Astrocyte of the cerebellum (primary cell): Measurements from ENCODE around the gene ALDH1L1.

ENCODE experiments used
- DNase-seq: peaks from one replicate; pipeline ENCODE4 v3.0.0-alpha.2; 2011; ENCODE audit warnings: low read depth
- H3K4me3 ChIP-seq: 2 replicates; pipeline ENCODE4 v1.5.1; 2011; ENCODE audit warnings: mild to moderate bottlenecking, low read depth, low read length, moderate library complexity
- in situ Hi-C: cut with HindIII; loops from 2 replicates; pipeline ENCODE4 v1.10.0; 2017; ENCODE audit warnings: low sequenced_read_pairs
- TF ChIP-seq, protein P1 (sequence below): IDR thresholded peaks from 2 replicates; pipeline ENCODE4 v1.5.1; 2012; ENCODE audit warnings: low read length, low read depth, moderate library complexity, mild to moderate bottlenecking; ENCODE audit errors: missing control alignments

Gene ALDH1L1

DNA sequence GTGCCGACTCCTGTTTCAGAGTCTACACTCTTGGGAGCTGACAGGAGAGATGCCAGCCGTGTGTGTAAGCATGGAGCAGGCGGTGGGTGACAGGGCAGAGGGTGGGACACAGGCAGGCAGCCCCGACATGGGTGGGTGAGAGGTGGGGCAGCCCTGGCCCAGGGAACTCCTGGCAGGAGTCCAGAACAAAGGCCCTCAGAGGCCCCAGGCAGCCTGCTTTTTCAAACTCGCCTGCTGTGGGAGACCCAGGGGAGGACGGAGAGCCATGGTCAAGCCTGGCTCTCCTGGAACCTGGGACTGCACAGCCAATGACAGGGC lies 67.2 kb downstream of the ALDH1L1 start:
- in situ Hi-C loops, result no loop called here

DNA sequence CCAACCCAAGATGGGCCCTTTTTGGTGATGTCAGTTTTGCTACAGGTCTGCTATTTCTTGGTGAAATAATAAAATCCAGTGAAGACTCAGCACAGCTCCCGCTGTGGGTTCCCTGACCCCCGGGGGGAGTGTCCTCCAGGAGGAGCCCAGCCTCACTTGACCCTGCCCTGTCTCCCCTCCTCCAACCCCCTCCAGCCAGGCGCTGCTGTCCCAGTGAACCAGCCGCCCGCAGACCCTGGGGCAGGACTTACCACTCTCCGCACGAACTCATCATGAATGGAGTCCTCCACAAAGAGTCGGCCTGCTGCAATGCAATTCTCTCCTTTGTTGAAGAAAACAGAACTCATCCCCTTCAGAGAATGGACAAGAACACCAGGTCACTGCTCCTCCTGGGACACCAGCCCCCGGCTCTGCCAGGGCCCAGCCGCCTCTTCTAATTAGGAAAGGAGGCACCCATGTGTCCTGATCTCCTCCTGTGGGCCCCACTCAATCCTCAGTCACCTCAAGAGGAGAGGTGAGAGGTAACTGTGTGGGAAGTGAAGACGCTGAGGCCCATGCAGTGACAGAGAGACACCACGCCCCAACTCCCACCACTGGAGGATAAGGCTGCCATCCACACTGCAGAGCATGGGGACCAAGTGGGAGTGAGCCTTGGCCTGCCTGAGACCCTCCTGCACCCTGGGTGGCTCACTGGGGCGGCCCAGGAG lies 67.7 kb downstream of the ALDH1L1 start:
- no peak for DNase-seq
- in situ Hi-C loops, result no loop called here
- TF ChIP-seq, protein P1, sequence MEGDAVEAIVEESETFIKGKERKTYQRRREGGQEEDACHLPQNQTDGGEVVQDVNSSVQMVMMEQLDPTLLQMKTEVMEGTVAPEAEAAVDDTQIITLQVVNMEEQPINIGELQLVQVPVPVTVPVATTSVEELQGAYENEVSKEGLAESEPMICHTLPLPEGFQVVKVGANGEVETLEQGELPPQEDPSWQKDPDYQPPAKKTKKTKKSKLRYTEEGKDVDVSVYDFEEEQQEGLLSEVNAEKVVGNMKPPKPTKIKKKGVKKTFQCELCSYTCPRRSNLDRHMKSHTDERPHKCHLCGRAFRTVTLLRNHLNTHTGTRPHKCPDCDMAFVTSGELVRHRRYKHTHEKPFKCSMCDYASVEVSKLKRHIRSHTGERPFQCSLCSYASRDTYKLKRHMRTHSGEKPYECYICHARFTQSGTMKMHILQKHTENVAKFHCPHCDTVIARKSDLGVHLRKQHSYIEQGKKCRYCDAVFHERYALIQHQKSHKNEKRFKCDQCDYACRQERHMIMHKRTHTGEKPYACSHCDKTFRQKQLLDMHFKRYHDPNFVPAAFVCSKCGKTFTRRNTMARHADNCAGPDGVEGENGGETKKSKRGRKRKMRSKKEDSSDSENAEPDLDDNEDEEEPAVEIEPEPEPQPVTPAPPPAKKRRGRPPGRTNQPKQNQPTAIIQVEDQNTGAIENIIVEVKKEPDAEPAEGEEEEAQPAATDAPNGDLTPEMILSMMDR, result no peak

More for the DNA sequence above, 67.2 kb downstream of the ALDH1L1 start:
- TF ChIP-seq, protein P1, result no peak
- no peak for DNase-seq
- H3K4me3 ChIP-seq, result no peak overlapping the region

DNA sequence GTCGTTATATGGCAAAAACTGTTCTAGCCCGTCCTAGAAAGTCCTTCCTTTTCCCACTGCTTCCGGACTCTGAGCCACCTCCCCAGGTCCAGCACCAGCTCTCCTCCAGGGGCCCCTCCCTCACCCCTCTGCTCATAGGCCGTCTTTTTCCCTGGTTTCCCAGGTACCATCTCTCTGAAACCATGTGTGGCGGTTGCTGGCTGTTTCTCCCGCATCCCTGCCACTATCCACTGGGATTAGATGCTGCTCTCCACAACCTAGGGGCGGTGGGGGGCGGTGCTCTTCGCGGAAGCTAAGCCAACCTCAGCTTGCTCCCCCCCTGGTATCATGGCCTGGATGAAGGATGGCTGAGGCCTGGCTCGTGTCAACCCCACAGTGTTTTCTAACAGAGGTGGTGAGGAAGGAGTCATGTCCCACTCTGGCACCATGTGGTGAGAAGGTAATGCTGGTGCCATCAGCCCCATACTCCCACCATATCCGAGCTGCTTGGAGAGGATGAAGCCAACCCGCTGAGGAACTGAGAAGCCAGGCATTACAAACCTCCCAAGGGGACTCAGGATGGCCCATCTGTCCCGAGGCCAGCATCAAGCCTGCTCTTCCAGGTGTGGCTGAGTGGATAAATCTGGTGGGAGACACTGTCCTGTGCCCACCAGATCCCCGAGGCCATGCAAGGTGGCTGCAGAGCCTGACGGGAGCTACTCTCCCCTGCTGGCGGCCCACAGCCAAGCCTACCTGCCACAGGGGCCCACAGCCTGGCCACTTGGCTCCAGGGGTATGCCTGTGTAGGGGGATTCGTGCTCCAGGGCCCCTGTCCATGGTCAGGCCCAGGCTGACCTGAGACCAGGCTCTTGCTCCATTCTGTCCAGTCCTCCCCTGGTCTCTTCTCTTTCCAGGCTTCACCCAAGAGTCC lies 68.6 kb downstream of the ALDH1L1 start:
- DNase-seq, result no peak
- H3K4me3 ChIP-seq, result no peak overlapping the region
- in situ Hi-C loops, result no loop called here
- TF ChIP-seq, protein P1, result no peak

More for the DNA sequence above, 67.7 kb downstream of the ALDH1L1 start:
- no peak overlapping the region for H3K4me3 ChIP-seq

DNA sequence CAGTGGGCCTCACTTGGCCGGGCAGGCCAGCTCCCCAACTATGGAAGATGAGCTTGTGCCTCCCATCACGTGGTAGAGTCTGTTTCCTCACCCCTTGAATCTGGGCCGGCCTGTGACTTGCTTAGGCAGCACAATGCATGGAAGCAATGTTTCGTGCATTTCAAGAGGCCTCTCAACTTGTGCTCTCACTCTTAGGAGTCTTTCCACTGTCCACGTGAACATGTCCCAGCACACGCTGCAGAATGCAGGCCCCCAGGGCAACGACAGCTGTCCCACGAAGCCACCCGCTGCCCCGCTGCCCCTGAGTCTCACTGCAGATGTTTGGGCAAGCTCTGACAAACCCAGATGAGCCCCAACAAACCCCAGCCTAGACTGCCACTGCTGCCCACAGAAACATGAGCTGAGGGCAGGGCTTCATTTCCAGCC lies 69.2 kb downstream of the ALDH1L1 start:
- in situ Hi-C loops, result no loop called here
- TF ChIP-seq, protein P1, result no peak
- H3K4me3 ChIP-seq, result no peak overlapping the region
- no peak for DNase-seq

DNA sequence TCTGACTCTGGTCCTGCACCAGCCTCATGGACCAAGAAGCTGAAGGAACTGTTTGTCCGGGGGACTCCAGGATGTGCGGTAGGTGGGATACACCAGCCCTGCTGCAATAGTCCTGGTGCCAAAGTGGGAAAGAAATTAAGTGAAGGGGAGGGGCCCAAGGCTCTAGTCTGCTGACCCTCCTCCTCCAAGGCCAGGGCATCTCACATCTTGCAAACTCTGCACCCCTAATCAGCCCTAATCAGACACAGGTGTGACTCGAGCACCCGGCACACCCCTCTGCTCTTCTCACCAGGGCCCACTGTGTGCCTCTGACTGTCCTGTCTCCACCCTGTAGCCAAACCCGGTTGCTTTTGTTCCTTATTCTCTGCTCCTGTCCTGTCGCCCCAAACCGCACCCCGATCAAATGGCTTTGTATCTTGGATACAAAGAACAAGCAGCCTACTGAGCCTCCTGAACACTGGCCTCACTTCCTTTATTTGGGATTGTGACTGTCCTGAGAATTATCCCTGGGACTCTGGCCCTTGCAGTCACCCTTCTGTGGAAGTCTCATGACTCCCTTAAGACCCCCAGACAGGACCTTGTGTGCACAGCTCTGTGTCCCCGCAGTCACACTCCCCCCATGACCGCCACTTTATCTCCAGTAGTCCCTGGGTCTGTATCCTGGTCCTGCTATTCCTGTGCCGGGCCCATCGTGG lies 69.8 kb downstream of the ALDH1L1 start:
- TF ChIP-seq, protein P1, result no peak
- in situ Hi-C loops, result no loop called here
- no peak overlapping the region for H3K4me3 ChIP-seq
- DNase-seq, result no peak

DNA sequence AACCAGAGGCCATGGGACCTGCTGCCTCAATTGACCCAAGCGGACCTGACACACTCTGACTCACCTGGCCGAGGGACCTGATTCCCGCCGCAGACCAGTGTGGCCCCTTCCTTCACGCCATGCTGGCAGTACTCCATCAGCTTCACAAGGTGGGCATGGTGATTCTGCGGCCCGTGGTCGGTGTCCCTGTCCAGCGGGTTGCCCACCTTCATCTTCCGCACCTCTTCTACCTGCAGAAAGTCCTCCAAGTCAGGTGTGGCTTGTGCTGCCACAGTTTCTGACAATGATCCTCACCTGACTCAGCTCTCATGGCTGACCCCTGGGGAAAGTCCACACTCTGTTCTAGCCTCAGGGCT lies 70.5 kb downstream of the ALDH1L1 start:
- TF ChIP-seq, protein P1, result no peak
- DNase-seq, result no peak
- no peak overlapping the region for H3K4me3 ChIP-seq
- in situ Hi-C loops, result no loop called here
